Osteoblast (primary cell): ENCODE results near the gene HYAL1. TPM values are rescaled to one million over a fixed set of nuclear protein-coding genes. Genes with fewer than 3 reads are reported as not detected.
A peak's percentile ranks its signal among the peaks of the same experiment; 100 is the strongest.

Experiments used
- DNase-seq: peaks from one replicate; pipeline ENCODE4 v3.0.0; 2011; ENCODE audit warnings: low spot score, mixed read lengths; ENCODE audit not compliant: insufficient read length; ENCODE audit errors: missing footprints
- H2AFZ ChIP-seq: 2 replicates; pipeline ENCODE4 v1.6.0; 2011; ENCODE audit warnings: mild to moderate bottlenecking, low read length
- H3K27ac ChIP-seq: 2 replicates; pipeline ENCODE4 v1.5.1; 2011; ENCODE audit warnings: mild to moderate bottlenecking, low read depth, low read length, moderate library complexity
- H3K27me3 ChIP-seq: 2 replicates; pipeline ENCODE4 v1.6.0; 2012; ENCODE audit warnings: mild to moderate bottlenecking, control low read depth, inconsistent platforms, low read length, moderate library complexity; ENCODE audit not compliant: insufficient read depth
- H3K36me3 ChIP-seq: 2 replicates; pipeline ENCODE4 v1.5.1; 2011; ENCODE audit warnings: mild to moderate bottlenecking, low read length, control low read depth, moderate library complexity; ENCODE audit not compliant: insufficient read depth
- H3K4me1 ChIP-seq: 2 replicates; pipeline ENCODE4 v1.5.1; 2011; ENCODE audit warnings: mild to moderate bottlenecking, low read length, control low read depth, moderate library complexity; ENCODE audit not compliant: insufficient read depth
- H3K4me2 ChIP-seq: 2 replicates; pipeline ENCODE4 v1.6.0; 2011; ENCODE audit warnings: mild to moderate bottlenecking, low read length; ENCODE audit not compliant: insufficient read depth
- H3K4me3 ChIP-seq: fragments of 200-600 bp; sonication (generic); 3 replicates; pipeline ENCODE4 v1.5.1; 2012; ENCODE audit warnings: mild to moderate bottlenecking, low read length, inconsistent platforms; ENCODE audit not compliant: insufficient read depth
- H3K79me2 ChIP-seq: 2 replicates; pipeline ENCODE4 v1.6.0; 2012; ENCODE audit warnings: mild to moderate bottlenecking, low read length, control low read depth, inconsistent platforms; ENCODE audit not compliant: insufficient read depth
- H3K9me3 ChIP-seq: 2 replicates; pipeline ENCODE4 v1.5.1; 2011; ENCODE audit warnings: low read depth, low read length, control low read depth
- H4K20me1 ChIP-seq: 2 replicates; pipeline ENCODE4 v1.6.0; 2012; ENCODE audit warnings: mild to moderate bottlenecking, low read length, control low read depth; ENCODE audit not compliant: insufficient read depth
- total RNA-seq: library from RNA; depleted of rRNA; stranded (reverse); fragments of >200 nt; gene quantifications from 2 replicates; pipeline ENCODE4 v1.2.3, GENCODE V29; 2012
- TF ChIP-seq, protein P1 (sequence below): IDR thresholded peaks from 2 replicates; pipeline ENCODE4 v1.5.1; 2011; ENCODE audit warnings: mild to moderate bottlenecking, low read depth, low read length, moderate library complexity; ENCODE audit errors: extremely low read depth

The HYAL1 gene
- total RNA-seq, 1 donor: under 0.01 TPM

GRCh38 chr3:50278123-50278879, 25.1 kb downstream of the HYAL1 start:
- H3K4me3 ChIP-seq: no peak overlapping the region
- no peaks in the 10 kb centered on the region for H3K27me3 ChIP-seq
- TF ChIP-seq, protein P1, sequence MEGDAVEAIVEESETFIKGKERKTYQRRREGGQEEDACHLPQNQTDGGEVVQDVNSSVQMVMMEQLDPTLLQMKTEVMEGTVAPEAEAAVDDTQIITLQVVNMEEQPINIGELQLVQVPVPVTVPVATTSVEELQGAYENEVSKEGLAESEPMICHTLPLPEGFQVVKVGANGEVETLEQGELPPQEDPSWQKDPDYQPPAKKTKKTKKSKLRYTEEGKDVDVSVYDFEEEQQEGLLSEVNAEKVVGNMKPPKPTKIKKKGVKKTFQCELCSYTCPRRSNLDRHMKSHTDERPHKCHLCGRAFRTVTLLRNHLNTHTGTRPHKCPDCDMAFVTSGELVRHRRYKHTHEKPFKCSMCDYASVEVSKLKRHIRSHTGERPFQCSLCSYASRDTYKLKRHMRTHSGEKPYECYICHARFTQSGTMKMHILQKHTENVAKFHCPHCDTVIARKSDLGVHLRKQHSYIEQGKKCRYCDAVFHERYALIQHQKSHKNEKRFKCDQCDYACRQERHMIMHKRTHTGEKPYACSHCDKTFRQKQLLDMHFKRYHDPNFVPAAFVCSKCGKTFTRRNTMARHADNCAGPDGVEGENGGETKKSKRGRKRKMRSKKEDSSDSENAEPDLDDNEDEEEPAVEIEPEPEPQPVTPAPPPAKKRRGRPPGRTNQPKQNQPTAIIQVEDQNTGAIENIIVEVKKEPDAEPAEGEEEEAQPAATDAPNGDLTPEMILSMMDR: no peak
- H2AFZ ChIP-seq: no peak overlapping the region
- no peak overlapping the region for H3K27ac ChIP-seq
- H3K4me2 ChIP-seq: no peak overlapping the region
- H3K36me3 ChIP-seq: no peaks in the 10 kb centered on the region
- H3K4me1 ChIP-seq: no peaks in the 10 kb centered on the region
- DNase-seq: peak; percentile 85
- H3K9me3 ChIP-seq: no peaks in the 10 kb centered on the region
- no peaks in the 10 kb centered on the region for H3K79me2 ChIP-seq
- H4K20me1 ChIP-seq: no peaks in the 10 kb centered on the region

GRCh38 chr3:50276762-50277101, 26.6 kb downstream of the HYAL1 start:
- H3K4me2 ChIP-seq: no peak overlapping the region
- H3K79me2 ChIP-seq: no peaks in the 10 kb centered on the region
- no peaks in the 10 kb centered on the region for H3K9me3 ChIP-seq
- no peak overlapping the region for H2AFZ ChIP-seq
- H3K36me3 ChIP-seq: no peaks in the 10 kb centered on the region
- H3K4me1 ChIP-seq: no peaks in the 10 kb centered on the region
- DNase-seq: peak; percentile 80
- no peaks in the 10 kb centered on the region for H3K27me3 ChIP-seq
- TF ChIP-seq, protein P1: no peak
- H3K4me3 ChIP-seq: no peak overlapping the region
- H4K20me1 ChIP-seq: no peaks in the 10 kb centered on the region
- no peak overlapping the region for H3K27ac ChIP-seq

DNA sequence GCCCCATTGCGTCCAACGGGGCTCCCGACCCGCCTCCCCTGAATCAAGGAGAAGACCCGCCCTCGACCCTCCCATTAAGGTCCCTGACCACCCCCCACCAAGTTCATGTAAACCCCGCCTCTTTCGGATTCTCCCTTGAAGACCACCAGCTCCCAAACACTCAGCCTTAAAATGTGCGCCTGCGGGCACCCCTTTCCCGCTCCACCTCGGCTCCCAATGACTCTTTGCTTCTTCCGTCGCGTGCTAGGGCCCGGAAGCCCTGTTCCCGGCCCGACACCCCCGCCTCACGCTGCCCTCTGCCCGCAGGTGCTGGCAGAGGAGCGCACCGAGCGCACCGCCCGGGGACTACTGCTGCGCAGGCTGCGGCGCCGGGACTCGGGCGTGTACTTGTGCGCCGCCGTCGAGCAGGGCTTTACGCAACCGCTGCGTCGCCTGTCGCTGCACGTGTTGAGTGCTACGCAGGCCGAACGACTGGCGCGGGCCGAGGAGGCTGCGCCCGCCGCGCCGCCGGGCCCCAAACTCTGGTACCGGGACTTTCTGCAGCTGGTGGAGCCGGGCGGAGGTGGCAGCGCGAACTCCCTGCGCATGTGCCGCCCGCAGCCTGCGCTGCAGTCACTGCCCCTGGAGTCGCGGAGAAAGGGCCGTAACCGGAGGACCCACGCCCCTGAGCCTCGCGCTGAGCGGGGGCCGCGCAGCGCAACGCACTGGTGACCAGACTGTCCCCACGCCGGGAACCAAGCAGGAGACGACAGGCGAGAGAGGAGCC, 27.2 kb downstream of the HYAL1 start:
- H4K20me1 ChIP-seq: no peaks in the 10 kb centered on the region
- no peak overlapping the region for H3K4me2 ChIP-seq
- H3K27ac ChIP-seq: no peak overlapping the region
- H3K4me3 ChIP-seq: no peak overlapping the region
- no peaks in the 10 kb centered on the region for H3K9me3 ChIP-seq
- H3K27me3 ChIP-seq: no peaks in the 10 kb centered on the region
- H3K4me1 ChIP-seq: no peaks in the 10 kb centered on the region
- no peak overlapping the region for H2AFZ ChIP-seq
- peak; percentile 66 for DNase-seq
- TF ChIP-seq, protein P1: no peak
- no peaks in the 10 kb centered on the region for H3K79me2 ChIP-seq
- H3K36me3 ChIP-seq: no peaks in the 10 kb centered on the region
